B cell (primary cell): ENCODE measurements around the gene IFT88. TPM values are rescaled to one million over a fixed set of nuclear protein-coding genes. Genes with fewer than 3 reads are reported as not detected.

Source experiments
- ATAC-seq: fragments of 200-7000 bp; cut with Tn5 transposase; one replicate; pipeline ENCODE4 v1.10.0; 2021; ENCODE audit warnings: low read depth, mild to moderate bottlenecking, moderate number of reproducible peaks, moderate library complexity
- CTCF ChIA-PET: fragments of 350-600 bp; sonication (Branson Sonifier 250); formaldehyde crosslinking; loops from one replicate; lab custom pipeline; 2021; ENCODE audit warnings: antibody characterized with exemption, inconsistent platforms; lab: Charles Lee
- POLR2A ChIA-PET: fragments of 350-600 bp; sonication (Branson Sonifier 250); formaldehyde crosslinking; loops from one replicate; lab custom pipeline; 2021; ENCODE audit warnings: antibody characterized with exemption; lab: Charles Lee
- DNase-seq: peaks from one replicate; pipeline ENCODE4 v3.0.0; 2013
- H2AFZ ChIP-seq: 2 replicates; pipeline ENCODE4 v1.6.1; 2012; ENCODE audit warnings: mild to moderate bottlenecking, low read depth, low read length; ENCODE audit not compliant: insufficient read depth, poor library complexity, severe bottlenecking
- H3K27ac ChIP-seq, 2 donors: 1 replicate in 1 of 2; 2 replicates in 1 of 2; pipeline ENCODE4 v1.5.1; 2012 to 2013; ENCODE audit warnings: low read length in 2 of 2, mild to moderate bottlenecking in 2 of 2, moderate library complexity in 1 of 2
- H3K27me3 ChIP-seq, 4 experiments: fragments of 200-600 bp in 1 of 4; sonication (generic) in 1 of 4; replicated peaks in 1 of 4; 1 replicate in 2 of 4; 2 replicates in 2 of 4; pipeline versions ENCODE4 v1.6.1 to v1.7.0; 2013 to 2016; ENCODE audit warnings: low read length in 3 of 4, mild to moderate bottlenecking in 2 of 4, mixed read lengths in 1 of 4, moderate library complexity in 1 of 4; ENCODE audit not compliant: insufficient read depth in 4 of 4, control insufficient read depth in 3 of 4; ENCODE audit errors: control extremely low read depth in 1 of 4
- H3K36me3 ChIP-seq, 2 experiments: replicated peaks in 1 of 2; 1 replicate in 1 of 2; 2 replicates in 1 of 2; pipeline versions ENCODE4 v1.6.1 to v1.7.1; 2013; ENCODE audit warnings: low read length in 1 of 2; ENCODE audit not compliant: insufficient read depth in 2 of 2, control insufficient read depth in 1 of 2; ENCODE audit errors: control extremely low read depth in 1 of 2, extremely low read depth in 1 of 2
- H3K4me1 ChIP-seq, 2 donors: fragments of 200-600 bp in 1 of 2; sonication (generic) in 1 of 2; 1 replicate in 1 of 2; 2 replicates in 1 of 2; pipeline versions ENCODE4 v1.5.1 to v1.6.1; 2013 to 2017; ENCODE audit warnings: low read length in 2 of 2; ENCODE audit not compliant: control insufficient read depth in 2 of 2, insufficient read depth in 2 of 2
- H3K4me2 ChIP-seq: replicated peaks from 2 replicates; pipeline ENCODE3; 2012; ENCODE audit warnings: mild to moderate bottlenecking, low read depth, low read length; ENCODE audit not compliant: poor library complexity, severe bottlenecking
- H3K4me3 ChIP-seq, 5 experiments: fragments of 200-600 bp in 1 of 5; sonication (generic) in 1 of 5; 1 replicate in 3 of 5; 2 replicates in 2 of 5; pipeline versions ENCODE4 v1.5.1 to v1.7.0; 2011 to 2016; ENCODE audit warnings: low read length in 4 of 5, mild to moderate bottlenecking in 4 of 5, low read depth in 2 of 5, control low read depth in 1 of 5, moderate library complexity in 1 of 5; ENCODE audit not compliant: insufficient read depth in 1 of 5; ENCODE audit errors: control extremely low read depth in 1 of 5, extremely low read depth in 1 of 5
- H3K79me2 ChIP-seq: fragments of 200-600 bp; sonication (generic); one replicate; pipeline ENCODE4 v1.6.0; 2016; ENCODE audit warnings: low read length; ENCODE audit not compliant: control insufficient read depth, insufficient read depth
- H3K9ac ChIP-seq: fragments of 200-600 bp; sonication (generic); 2 replicates; pipeline ENCODE4 v1.6.1; 2017; ENCODE audit warnings: mild to moderate bottlenecking, low read length, moderate library complexity
- H3K9me3 ChIP-seq, 3 donors: one replicate each; pipeline versions ENCODE4 v1.6.1 to v1.7.1; 2013; ENCODE audit warnings: low read length in 2 of 3; ENCODE audit not compliant: control insufficient read depth in 2 of 3, insufficient read depth in 1 of 3; ENCODE audit errors: control extremely low read depth in 1 of 3
- H4K20me1 ChIP-seq: 2 replicates; pipeline ENCODE4 v1.6.0; 2012; ENCODE audit warnings: mild to moderate bottlenecking, low read length; ENCODE audit not compliant: insufficient read depth, control insufficient read depth, poor library complexity, severe bottlenecking
- H3K27ac Mint-ChIP-seq: one replicate; pipeline ENCODE4 v1.8.0; 2021; ENCODE audit warnings: mixed read lengths
- H3K27me3 Mint-ChIP-seq: one replicate; pipeline ENCODE4 v1.8.0; 2021; ENCODE audit warnings: mixed read lengths
- H3K4me1 Mint-ChIP-seq: one replicate; pipeline ENCODE4 v1.8.0; 2021; ENCODE audit warnings: mixed read lengths
- H3K4me3 Mint-ChIP-seq: one replicate; pipeline ENCODE4 v1.8.0; 2021; ENCODE audit warnings: mixed read lengths
- H3K9me3 Mint-ChIP-seq: one replicate; pipeline ENCODE4 v1.8.0; 2022; ENCODE audit warnings: mixed read lengths; ENCODE audit not compliant: insufficient read depth
- EZH2 ChIP-seq: IDR thresholded peaks from 2 replicates; pipeline ENCODE4 v1.6.1; 2012; ENCODE audit warnings: borderline replicate concordance, low read depth, mild to moderate bottlenecking, moderate library complexity, low read length; ENCODE audit not compliant: insufficient read depth, poor library complexity, severe bottlenecking
- WGBS: methylation state at CpG from one replicate; pipeline ENCODE4 v1.1.5; 2013; ENCODE audit warnings: missing lambda C conversion rate; ENCODE audit not compliant: insufficient coverage; 5-methylcytosine and 5-hydroxymethylcytosine counted together
- intact Hi-C: fragments of 100-400 bp; cut with micrococcal nuclease; formaldehyde crosslinking; loops from one replicate; pipeline ENCODE4 v1.10.0; 2022
- polyA plus RNA-seq: library from polyadenylated mRNA; depleted of rRNA; stranded (reverse); fragments of >200 nt; gene quantifications from 2 replicates; pipeline ENCODE4 v1.2.3, GENCODE V29; 2012
- total RNA-seq, 2 donors: library from RNA; stranded (reverse); fragments of 120-200 nt in 1 of 2; gene quantifications; 1 replicate in 1 of 2; 2 replicates in 1 of 2; pipeline versions ENCODE4 v1.2.3 to v1.2.4, GENCODE V29; 2013 to 2022
- TF ChIP-seq, protein P1 (sequence below): fragments of 200-600 bp; IDR thresholded peaks from one replicate; pipeline ENCODE4 v1.8.0; 2022; ENCODE audit warnings: antibody characterized with exemption, mild to moderate bottlenecking

Gene IFT88
- total and polyA plus RNA-seq, 2 donors (not counting 1 experiment from before 2014, with no cell fraction given) = 8.0 to 23.3 TPM

DNA sequence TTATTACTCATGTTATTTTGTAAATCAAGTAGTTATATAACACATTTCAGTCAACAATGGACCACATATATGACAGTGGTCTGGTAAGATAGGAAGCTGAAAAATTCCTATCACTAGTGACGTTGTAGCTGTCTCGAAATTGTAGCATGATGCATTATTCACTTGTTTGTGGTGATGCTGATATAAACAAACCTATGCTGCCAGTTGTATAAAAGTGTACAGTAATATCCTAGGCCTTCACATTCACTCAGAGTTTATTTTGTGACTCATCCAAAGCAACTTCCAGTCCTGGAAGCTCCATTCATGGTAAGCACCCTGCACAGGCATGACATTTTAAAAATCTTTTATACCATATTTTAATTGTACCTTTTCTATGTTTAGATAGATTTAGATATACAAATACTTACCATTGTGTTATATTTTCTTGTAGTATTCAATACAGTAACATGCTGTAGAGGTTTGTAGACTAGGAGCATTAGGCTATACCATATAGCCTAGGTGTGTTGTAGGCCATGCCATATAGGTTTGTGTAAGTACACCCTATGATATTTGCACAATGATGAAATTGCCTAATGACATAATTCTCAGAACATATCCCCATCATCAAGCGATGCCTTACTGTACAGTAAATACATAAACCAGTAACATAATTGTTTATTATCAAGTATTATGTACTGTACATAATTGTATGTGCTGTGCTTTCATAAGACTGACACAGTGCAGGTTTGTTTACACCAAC lies 49.3 kb downstream of the IFT88 start:
- Histone ChIP-seq H3K79me2 (no peaks in the 10 kb centered on the region), H3K27ac (no peak overlapping the region), H3K9me3 (no peaks in the 10 kb centered on the region), H4K20me1 (no peaks in the 10 kb centered on the region), H3K4me1 (no peaks in the 10 kb centered on the region), H3K9ac (no peak overlapping the region), H3K27me3 (no peaks in the 10 kb centered on the region), H3K36me3 (peaks cover 3% of the 10 kb centered on the region in 2 experiments), H2AFZ (no peak overlapping the region), H3K4me2 (no peak overlapping the region), H3K4me3 (no peak overlapping the region)
- H3K27me3 Mint-ChIP-seq = no peaks in the 10 kb centered on the region
- H3K4me1 Mint-ChIP-seq = no peaks in the 10 kb centered on the region
- H3K27ac Mint-ChIP-seq = no peak overlapping the region
- H3K4me3 Mint-ChIP-seq = no peak overlapping the region
- WGBS = no CpG with 5 or more reads among the region's 3 CpGs
- ATAC-seq = no peak
- DNase-seq = no peak
- CTCF ChIA-PET = no interaction called here
- no peaks in the 10 kb centered on the region for H3K9me3 Mint-ChIP-seq
- intact Hi-C loops = no loop called here
- POLR2A ChIA-PET = no interaction called here
- TF ChIP-seq EZH2 = no peak
- TF ChIP-seq, protein P1, sequence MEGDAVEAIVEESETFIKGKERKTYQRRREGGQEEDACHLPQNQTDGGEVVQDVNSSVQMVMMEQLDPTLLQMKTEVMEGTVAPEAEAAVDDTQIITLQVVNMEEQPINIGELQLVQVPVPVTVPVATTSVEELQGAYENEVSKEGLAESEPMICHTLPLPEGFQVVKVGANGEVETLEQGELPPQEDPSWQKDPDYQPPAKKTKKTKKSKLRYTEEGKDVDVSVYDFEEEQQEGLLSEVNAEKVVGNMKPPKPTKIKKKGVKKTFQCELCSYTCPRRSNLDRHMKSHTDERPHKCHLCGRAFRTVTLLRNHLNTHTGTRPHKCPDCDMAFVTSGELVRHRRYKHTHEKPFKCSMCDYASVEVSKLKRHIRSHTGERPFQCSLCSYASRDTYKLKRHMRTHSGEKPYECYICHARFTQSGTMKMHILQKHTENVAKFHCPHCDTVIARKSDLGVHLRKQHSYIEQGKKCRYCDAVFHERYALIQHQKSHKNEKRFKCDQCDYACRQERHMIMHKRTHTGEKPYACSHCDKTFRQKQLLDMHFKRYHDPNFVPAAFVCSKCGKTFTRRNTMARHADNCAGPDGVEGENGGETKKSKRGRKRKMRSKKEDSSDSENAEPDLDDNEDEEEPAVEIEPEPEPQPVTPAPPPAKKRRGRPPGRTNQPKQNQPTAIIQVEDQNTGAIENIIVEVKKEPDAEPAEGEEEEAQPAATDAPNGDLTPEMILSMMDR = no peak

DNA sequence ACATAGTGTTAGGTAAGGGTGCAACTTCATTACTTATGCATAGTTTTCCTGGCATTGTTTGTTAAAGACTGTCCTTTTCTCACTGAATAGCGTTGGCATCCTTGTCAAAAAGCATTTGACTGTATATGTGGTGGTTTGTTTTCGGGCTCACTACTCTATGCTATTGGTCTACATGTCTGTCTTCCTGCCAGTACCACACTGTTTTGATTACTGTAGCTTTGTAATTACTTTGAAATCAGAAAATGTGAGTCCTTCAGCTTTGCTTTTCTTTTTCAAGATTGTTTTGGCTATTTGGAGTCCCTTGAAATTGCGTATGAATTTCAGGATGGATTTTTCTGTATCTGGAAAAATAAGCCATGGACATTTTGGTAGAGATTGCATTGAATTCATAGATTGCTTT lies 56.0 kb downstream of the IFT88 start:
- TF ChIP-seq, protein P1 = no peak
- no peak for TF ChIP-seq EZH2
- no peaks in the 10 kb centered on the region for H3K27me3 ChIP-seq
- no peak overlapping the region for H3K4me2 ChIP-seq
- POLR2A ChIA-PET = no interaction called here
- H3K36me3 ChIP-seq = peaks cover 3 to 4% of the 10 kb centered on the region in 2 experiments
- H3K27ac Mint-ChIP-seq = no peak overlapping the region
- no peak overlapping the region for H2AFZ ChIP-seq
- WGBS = 89% methylated on average over 1 of the region's 3 CpGs
- intact Hi-C loops = no loop called here
- H3K27me3 Mint-ChIP-seq = no peaks in the 10 kb centered on the region
- H4K20me1 ChIP-seq = no peaks in the 10 kb centered on the region
- DNase-seq (no peak), ATAC-seq (no peak)
- H3K4me1 ChIP-seq = no peaks in the 10 kb centered on the region
- H3K9me3 ChIP-seq = peaks cover 0 to 1% (median 0%) of the 10 kb centered on the region in 3 donors
- H3K4me3 Mint-ChIP-seq = no peak overlapping the region
- H3K4me3 ChIP-seq = no peak overlapping the region
- H3K4me1 Mint-ChIP-seq = no peaks in the 10 kb centered on the region
- no peak overlapping the region for H3K9ac ChIP-seq
- CTCF ChIA-PET = no interaction called here
- H3K79me2 ChIP-seq = no peaks in the 10 kb centered on the region
- H3K27ac ChIP-seq = no peak overlapping the region
- H3K9me3 Mint-ChIP-seq = peaks cover 5% of the 10 kb centered on the region
